GM18520 (cell line): ENCODE measurements around the gene TRIP12.
A peak's percentile ranks its signal among the peaks of the same experiment; 100 is the strongest.
"Not testable (repeated sequence)": the region's sequence is repeated elsewhere in the genome, so short reads cannot be mapped to it uniquely, and the experiment has no call there.

ENCODE experiments used
- ATAC-seq: cut with Tn5 transposase; IDR thresholded peaks from one replicate; pipeline ENCODE4 v1.9.1; 2021; ENCODE audit not compliant: unreplicated experiment

Gene TRIP12

DNA sequence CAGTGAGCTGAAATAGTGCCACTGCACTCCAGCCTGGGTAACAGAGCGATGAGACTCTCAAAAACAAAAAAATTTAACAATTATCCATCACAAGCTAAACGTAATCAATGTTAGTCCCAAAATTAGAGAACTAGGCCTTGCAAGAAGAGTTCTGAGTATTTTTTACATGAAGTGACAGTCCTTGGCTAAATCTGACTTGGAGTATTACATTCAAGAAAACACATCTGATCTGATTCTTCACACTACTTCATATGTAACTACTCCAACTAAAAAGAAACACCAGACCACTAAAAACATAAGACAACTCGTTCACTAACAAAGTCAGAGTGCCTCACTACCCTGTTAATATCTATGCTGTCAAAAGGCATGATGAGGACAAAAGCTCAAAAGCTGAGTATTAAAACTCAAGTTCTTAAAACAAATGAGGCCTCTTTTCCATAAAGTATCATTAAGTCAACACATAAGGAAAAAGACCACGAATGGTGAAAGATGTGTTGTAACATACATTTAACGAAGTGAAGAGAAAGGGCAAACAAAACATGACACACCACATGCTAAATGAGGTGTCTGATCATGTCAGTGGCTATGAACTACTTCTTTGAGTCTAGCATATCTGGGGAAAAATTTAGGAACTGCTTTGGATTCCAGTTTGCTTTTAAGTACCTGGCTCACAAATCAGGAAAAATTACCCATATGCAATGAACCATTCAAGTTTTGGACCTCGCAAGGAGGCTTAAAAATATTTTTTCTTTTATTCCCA lies 42.4 kb downstream of the TRIP12 start:
- ATAC-seq: no peak

DNA sequence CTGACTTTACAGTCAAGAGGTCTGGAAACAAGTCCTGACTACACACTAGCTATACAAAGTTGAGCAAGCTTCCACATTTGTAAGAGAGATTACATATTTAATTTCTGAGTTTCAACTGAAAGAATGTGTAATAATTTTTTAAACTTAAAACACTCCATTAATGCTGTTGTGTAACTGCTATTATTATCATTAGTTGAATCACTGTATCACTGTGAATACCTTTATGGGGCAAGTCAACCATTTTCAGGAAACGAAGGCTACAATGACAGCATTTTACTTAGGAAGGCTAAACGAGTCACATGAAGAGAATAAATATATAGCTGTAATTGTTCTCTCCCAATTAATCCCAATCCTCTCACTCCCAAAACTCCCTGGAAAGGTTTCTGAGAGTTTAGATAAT lies 46.3 kb downstream of the TRIP12 start:
- ATAC-seq: no peak

DNA sequence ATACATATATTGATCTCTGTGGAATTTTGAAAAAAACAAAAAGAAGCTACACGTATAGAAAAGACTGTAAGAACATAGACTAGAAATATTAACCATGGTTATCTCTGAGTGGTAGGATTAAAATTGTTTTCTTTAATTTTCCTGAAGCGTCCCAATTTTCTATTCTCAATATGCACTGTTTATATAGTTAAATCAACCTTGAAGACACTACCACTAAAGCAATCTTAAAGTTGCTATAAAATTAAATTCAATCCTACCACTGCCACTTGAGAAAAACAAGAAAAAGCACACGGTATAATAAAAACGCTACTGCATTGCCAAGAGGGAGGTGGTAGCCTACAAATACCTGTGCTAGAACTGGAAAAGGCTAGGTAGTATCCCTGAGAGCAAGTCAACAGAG lies 47.2 kb downstream of the TRIP12 start:
- ATAC-seq: no peak

DNA sequence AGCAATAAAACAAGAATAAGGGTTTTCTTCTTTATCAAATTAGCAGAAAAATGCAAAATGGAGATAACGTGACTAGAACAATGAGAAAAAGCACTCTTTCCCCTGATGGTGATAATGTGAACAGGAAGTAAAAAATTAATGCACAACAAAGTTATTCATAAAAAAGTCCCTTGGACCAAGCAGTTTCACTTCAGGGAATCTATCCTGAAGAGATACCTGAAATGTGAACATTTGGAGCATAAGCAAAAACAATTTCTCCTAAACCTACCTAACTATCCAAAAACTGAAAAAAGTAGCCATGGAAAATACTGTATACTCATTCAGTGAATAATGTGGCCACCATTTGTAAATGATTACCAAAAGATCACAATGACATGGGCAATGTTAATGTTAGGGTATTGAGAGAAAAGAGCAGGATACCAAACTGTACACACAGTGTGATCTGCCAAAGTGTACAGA lies 48.7 kb downstream of the TRIP12 start:
- peak; percentile 78 for ATAC-seq

DNA sequence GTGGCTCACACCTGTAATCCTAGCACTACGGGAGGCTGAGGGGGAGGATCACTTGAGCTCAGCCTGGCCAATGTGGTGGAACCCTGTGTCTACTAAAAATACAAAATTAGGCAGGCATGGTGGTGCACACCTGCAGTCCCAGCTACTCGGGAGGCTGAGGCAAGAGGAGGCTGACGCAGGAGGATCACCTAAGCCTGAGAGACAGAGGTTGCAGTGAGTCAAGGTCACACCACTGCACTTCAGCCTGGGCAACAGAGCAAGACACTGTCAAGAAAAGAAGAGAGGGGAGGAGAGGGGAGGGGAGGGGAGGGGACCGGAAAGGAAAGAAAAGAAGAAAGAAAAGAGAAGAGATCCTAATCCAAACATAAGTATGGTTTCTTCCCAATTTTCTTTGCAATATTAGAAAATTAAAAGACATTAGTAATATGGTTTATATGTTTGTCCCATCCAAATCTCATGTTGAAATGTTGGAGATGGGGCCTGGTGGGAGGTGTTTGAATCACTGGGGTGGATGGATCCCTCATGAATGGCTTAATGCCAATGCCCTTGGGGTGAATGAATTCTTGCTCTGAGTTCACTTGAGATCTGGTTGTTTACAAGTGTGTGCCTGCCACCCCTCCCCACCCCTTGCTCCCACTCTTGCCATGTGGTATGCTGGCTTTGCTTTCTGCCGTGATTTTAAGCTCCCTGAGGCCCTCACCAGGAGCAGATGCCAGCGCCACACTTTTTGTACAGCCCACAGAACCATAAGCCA lies 50.7 kb downstream of the TRIP12 start:
- no peak for ATAC-seq

DNA sequence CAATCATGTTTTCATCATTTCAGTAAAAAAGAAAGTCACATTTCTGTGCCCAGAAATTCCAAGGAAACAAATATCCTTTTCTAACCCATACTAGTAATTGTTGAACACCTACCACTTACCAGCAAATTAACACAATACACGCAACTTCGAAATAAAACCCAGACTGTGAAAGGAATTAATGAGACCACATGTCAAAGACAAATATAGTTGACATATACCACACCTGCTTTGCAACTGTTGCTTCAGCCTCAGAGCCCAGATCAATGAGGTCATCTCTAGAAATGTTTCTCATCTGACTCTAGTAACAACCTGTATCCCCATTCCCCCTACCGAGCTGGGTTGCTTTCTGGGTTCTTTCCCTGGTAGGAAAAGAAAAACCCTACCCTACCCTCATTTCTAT lies 52.6 kb downstream of the TRIP12 start:
- ATAC-seq: peak; percentile 35

DNA sequence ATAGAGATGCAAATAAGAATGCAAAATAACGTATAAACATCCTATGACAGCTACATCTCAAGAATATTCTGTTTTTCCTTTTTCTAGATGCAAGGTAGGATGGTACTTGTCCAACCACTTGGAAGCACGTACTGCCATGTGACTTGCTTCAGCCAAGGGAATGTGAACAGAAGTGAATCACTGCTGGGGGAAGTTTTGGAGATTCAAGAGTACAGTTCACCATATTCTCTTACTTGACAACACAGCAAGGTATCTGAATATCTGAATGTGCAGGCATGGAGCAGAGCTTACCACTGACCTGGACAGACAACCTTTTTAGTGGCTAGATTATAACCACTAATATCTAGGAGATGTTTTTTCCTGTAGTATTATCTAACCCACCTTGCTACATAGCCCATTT lies 53.0 kb downstream of the TRIP12 start:
- ATAC-seq: no peak

DNA sequence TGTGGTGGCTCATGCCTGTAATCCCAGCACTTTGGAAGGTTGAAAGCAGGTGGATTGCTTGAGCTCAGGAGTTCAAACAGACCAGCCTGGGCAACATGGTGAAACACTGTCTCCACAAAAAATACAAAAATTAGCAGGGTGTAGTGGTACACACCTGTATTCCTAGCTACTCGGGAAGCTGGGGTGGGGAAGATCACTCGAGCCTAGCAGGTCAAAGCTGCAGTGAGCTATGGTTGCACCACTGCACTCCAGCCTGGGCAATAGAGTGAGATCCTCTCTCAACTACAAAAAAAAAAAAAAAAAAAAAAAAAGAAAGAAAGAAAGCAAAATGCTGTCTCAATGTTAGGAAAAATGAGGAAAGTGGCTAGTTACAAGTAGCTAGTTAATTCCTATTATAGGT lies 56.8 kb downstream of the TRIP12 start:
- ATAC-seq: no peak

DNA sequence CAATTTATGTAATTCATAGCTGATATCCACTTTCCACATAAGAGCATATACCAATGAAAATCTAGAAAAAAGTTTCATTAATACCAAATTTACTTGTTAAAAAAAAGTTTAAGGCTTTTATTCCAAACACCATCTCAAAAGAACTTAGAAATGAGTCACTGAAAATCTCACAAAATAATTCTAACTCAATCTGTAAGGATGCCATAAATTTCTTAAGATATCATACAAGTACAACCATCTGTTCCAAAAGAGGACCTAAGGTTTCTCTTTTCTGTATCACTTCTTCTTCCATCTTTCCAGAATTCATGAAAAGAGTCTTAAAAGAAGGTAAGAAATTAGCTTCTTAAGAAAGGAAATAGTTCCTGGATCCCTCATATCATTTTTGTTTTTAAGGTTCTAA lies 60.4 kb downstream of the TRIP12 start:
- ATAC-seq: no peak

DNA sequence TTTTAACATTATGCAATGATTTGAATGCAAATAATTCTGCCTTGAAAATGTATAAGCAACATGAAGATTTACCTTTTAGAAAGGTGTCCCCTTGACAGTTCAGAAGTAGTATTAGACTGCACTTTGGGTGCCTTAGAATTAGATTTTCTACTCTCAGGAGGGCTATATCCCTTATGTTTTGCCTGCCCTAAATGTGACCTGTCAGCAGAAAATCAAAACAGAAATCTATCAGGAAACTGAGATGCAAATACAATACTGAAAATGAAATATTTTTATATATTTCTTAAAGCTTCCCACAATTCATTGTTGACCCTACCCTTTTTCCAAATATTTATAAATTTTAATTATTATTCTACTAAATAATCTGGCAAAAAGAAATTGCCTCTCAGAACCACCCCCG lies 61.5 kb downstream of the TRIP12 start:
- no peak for ATAC-seq

DNA sequence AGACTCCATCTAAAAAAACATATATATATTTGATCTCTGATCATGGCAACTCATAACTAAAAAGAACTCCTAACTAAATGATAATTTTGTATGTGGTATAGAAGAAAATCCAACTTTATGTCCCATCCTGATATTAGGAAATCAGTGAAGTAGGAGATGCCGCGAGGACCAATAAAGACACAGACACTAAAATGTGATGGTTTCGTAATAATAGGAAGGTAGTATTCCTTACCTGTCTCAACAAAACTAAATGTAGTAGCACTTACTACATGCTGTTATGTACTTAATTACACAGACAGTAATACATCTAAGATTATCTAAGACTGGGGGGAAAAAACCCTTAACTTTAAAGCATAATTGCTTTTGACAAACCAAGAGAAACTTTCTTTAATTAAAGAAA lies 63.5 kb downstream of the TRIP12 start:
- ATAC-seq: no peak

DNA sequence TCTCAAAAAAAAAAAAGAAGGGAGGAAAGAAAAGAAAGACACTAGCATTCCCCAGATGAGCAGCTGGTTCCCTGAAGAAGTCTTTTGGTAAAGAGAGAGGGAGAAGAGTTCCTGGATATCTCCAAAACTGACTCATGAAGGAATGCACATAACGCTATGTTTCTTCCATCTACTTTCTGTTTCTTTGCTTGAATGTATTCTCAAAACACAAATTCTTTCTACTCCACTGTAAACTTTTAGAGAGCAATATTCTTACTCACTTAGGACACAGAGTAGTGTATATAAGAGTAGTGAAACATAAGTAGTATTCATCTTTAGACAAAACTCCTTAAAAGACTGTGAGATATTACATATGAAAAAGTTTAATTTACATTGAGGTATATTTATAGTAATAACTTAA lies 64.2 kb downstream of the TRIP12 start:
- ATAC-seq: no peak

DNA sequence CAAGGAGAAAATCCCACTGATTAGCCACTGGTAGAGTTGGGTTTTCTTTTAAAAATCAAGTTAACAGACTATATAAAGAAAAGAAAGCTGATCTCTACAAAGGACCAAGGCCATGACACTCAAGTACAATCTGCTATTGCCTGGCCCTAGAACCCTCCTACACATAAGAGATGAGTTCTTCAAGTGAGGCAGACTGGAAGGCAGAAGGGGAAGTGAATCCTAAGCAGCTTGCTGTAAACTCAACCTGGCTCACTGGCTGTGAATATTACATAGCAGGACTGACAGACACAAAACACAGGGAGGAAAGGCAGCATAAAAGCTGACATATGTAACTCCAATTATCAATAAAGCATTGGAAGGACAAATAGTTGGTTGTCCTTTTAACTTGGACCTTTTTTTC lies 65.4 kb downstream of the TRIP12 start:
- ATAC-seq: peak; percentile 62

DNA sequence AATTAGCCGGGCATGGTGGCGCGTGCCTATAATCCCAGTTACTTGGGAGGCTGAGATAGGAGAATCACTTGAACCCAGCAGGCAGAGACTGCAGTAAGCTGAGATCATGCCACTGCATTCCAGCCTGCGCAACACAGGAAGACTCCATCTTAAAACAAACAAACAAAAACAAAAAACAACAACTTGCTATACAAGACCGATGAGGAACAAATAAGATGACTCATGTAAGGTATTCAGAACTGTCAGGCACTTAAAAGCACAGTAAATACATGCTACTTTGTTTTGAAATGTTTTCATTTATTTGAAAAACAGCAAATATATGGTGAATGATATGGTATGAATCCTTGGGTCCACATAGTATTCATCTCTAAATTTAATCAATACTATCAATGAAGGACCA lies 66.7 kb downstream of the TRIP12 start:
- no peak for ATAC-seq

DNA sequence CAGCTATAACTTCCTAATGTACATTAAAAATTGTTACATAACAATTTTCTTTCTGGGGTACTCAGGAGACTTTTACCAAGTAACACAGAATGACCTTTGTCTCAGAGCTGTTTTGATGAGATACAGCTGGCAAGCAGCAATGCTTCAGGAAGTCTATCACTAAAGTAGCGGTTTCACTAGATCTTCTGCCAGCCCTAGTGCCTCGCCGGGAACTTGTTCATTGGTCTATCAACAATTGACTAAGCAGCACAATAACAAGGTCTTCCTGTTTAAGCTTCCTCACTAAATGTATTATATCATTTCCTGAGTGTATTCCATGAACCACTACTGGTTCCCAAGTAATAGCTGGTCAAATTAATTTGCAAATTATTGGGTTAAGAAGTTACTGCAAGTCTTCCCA lies 69.2 kb downstream of the TRIP12 start:
- peak; percentile 69 for ATAC-seq

DNA sequence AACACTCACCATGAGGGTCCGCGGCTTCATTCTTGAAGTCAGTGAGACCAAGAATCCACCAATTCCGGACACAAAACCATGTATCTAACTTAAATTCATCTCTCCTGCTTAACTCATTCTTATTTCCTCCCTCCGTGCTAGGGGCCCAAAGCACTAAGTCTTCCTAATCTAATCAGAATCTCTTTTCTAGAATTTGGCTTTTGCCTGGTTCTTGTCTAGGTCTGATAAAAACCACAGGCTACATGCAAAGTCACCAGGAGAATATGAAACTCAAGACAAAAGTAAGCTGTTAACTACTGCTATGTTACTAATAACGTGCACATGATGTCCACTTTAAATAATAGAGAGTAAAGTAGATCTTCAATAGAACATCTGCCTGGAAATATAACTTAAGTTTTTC lies 69.9 kb downstream of the TRIP12 start:
- ATAC-seq: no peak

DNA sequence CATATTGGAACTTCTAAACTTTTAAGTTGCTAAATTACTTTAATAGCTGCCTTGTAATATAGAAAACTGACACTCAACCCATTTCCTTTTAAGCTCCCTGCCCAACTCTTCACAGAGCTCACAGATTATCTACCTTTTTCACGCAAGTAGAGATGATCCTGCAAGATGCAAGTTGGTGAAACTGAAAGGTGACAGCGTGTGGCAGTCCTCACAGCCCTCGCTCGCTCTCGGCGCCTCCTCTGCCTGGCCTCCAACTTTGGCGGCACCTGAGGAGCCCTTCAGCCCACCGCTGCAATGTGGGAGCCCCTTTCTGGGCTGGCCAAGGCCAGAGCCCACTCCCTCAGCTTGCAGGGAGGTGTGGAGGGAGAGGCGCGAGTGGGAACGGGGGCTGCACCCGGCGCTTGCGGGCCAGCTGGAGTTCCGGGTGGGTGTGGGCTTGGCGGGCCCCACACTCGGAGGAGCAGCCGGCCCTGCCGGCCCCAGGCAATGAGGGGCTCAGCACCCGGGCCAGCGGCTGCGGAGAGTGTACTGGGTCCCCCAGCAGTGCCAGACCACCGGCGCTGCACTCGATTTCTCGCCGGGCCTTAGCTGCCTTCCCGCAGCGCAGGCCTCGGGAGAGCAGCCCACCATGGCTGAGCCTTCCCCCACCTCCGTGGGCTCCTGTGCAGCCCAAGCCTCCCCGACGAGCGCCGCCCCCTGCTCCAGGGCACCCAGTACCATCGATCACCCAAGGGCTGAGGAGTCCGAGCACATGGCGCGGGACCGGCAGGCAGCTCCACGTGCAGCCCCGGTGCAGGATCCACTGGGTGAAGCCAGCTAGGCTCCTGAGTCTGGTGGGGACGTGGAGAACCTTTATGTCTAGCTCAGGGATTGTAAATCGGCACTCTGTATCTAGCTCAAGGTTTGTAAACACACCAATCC lies 71.2 kb downstream of the TRIP12 start:
- not testable (repeated sequence) for ATAC-seq

DNA sequence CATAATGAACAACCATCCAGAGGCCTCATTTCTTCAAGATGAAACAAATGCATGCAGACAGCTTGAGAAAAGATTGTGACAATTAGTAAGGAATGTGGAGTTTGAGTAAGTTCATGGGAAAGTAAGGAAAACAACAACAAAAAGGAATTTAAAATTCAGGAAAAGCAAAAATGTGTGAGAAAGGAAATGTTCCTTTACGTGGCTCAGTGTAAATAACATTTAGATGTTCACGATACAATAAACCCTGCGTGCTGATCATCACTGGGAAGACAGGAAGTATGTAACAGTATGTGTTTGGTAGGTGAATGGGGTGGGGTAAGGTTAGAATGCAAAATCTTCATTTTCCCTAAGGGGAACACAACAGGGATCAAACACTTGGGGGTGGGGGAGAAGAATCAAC lies 72.7 kb downstream of the TRIP12 start:
- no peak for ATAC-seq

DNA sequence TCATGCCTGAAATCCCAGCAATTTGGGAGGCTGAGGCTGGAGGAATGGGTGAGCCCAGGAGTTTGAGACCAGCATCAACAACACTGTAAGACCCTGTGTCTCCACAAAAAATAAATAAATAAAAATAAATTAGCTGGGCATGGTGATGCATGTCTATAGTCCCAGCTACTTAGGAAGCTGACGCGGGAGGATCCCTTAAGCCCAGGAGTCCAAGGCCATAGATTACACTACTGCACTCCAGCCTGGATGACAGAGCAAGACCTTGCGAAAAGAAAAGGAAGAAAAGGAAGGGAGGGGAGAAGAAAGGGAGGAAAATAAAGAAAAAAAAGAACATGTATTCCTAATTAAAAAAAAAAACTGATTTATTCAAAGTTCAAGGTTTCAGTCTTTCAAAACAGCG lies 78.2 kb downstream of the TRIP12 start:
- ATAC-seq: no peak

DNA sequence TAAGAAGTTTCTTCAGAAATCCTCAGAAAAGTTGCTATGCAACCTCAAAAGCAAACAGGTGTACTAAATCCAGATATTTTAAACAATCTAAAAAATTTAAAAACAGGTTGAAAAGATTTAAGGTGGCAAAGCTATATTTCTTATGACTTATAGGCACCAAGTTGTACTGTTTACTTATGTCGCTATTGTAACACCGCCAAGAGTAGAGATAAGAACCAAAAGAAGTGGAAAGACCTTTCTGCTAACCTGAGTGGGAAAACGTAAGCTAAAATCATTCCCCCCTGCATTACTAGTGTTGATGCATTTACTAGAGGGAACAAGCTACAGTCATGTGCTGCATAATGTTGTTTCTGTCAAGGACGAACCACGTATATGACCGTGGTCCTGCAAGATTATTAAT lies 83.1 kb downstream of the TRIP12 start:
- no peak for ATAC-seq

DNA sequence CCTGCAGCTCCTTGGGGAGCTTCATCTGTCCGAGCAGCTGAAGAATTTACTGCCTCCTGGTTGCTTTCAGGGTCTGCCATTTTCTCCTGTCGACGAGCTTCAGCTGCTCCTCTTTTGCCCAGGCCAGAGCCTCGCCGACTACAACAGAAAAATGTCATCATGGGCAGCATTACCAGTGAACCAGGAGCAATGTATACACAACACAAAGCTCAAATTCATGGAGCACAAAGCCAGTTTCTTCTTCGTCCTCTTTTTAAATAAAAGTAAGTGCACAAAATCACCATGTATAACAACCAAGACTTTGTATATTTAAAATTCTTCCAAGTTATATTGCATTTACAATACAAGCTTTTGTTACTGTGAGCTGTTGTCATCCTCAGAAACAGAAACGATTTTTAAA lies 85.0 kb downstream of the TRIP12 start:
- no peak for ATAC-seq
